CD14-positive monocyte (primary cell): ENCODE data around the gene CAPNS2. TPM values are rescaled to one million over a fixed set of nuclear protein-coding genes. Genes with fewer than 3 reads are reported as not detected.

Source experiments
- DNase-seq, 3 donors: peaks; one replicate each; pipeline ENCODE4 v3.0.0-alpha.2; 2011 to 2022
- H2AFZ ChIP-seq: 2 replicates; pipeline ENCODE4 v1.6.0; 2012; ENCODE audit warnings: mild to moderate bottlenecking, low read depth, low read length, inconsistent platforms; ENCODE audit not compliant: insufficient read depth, poor library complexity, severe bottlenecking
- H3K27ac ChIP-seq, 2 donors: 1 replicate in 1 of 2; 2 replicates in 1 of 2; pipeline ENCODE4 v1.5.1; 2012 to 2013; ENCODE audit warnings: low read length in 2 of 2, control low read depth in 1 of 2, inconsistent platforms in 1 of 2, low read depth in 1 of 2, mild to moderate bottlenecking in 1 of 2
- H3K27me3 ChIP-seq, 2 donors: one replicate each; pipeline versions ENCODE4 v1.6.0 to v1.6.1; 2011 to 2013; ENCODE audit warnings: low read length in 2 of 2; ENCODE audit not compliant: control insufficient read depth in 2 of 2, insufficient read depth in 2 of 2
- H3K36me3 ChIP-seq, 2 donors: replicated peaks in 1 of 2; 1 replicate in 1 of 2; 2 replicates in 1 of 2; pipeline versions ENCODE4 v1.5.1 to v1.6.1; 2012 to 2013; ENCODE audit warnings: low read length in 2 of 2, control low read depth in 1 of 2, inconsistent platforms in 1 of 2, mild to moderate bottlenecking in 1 of 2; ENCODE audit not compliant: insufficient read depth in 2 of 2, control insufficient read depth in 1 of 2
- H3K4me1 ChIP-seq, 2 donors: 1 replicate in 1 of 2; 2 replicates in 1 of 2; pipeline versions ENCODE4 v1.5.1 to v1.6.1; 2012 to 2013; ENCODE audit warnings: low read length in 2 of 2, control low read depth in 1 of 2, inconsistent platforms in 1 of 2, mild to moderate bottlenecking in 1 of 2, moderate library complexity in 1 of 2; ENCODE audit not compliant: insufficient read depth in 2 of 2, control insufficient read depth in 1 of 2
- H3K4me2 ChIP-seq: replicated peaks from 2 replicates; pipeline ENCODE3; 2012; ENCODE audit warnings: low read length, moderate library complexity, mild to moderate bottlenecking; ENCODE audit not compliant: poor library complexity, severe bottlenecking; ENCODE audit errors: extremely low read depth
- H3K4me3 ChIP-seq, 3 experiments: fragments of 200-600 bp in 1 of 3; sonication (generic) in 1 of 3; replicated peaks in 1 of 3; 1 replicate in 2 of 3; 2 replicates in 1 of 3; pipeline ENCODE4 v1.5.1; 2011 to 2013; ENCODE audit warnings: low read length in 3 of 3, mild to moderate bottlenecking in 3 of 3, control low read depth in 2 of 3, low read depth in 2 of 3, inconsistent platforms in 1 of 3, moderate library complexity in 1 of 3
- H3K79me2 ChIP-seq: 2 replicates; pipeline ENCODE4 v1.6.0; 2012; ENCODE audit warnings: mild to moderate bottlenecking, control low read depth, inconsistent platforms, low read length, moderate library complexity; ENCODE audit not compliant: insufficient read depth
- H3K9ac ChIP-seq: 2 replicates; pipeline ENCODE4 v1.6.0; 2017; ENCODE audit warnings: low read length, mild to moderate bottlenecking; ENCODE audit not compliant: insufficient read depth, poor library complexity, severe bottlenecking
- H3K9me3 ChIP-seq, 2 donors: replicated peaks in 1 of 2; 1 replicate in 1 of 2; 2 replicates in 1 of 2; pipeline versions ENCODE4 v1.5.1 to v1.6.1; 2012 to 2013; ENCODE audit warnings: low read length in 2 of 2, control low read depth in 1 of 2; ENCODE audit not compliant: control insufficient read depth in 1 of 2, insufficient read depth in 1 of 2
- H4K20me1 ChIP-seq: 2 replicates; pipeline ENCODE4 v1.6.0; 2012; ENCODE audit warnings: mild to moderate bottlenecking, low read length, control low read depth, moderate library complexity; ENCODE audit not compliant: insufficient read depth
- H3K27ac Mint-ChIP-seq, 7 donors: one replicate each; pipeline ENCODE4 v1.8.0; 2020; ENCODE audit warnings: mild to moderate bottlenecking in 7 of 7, mixed read lengths in 7 of 7, moderate library complexity in 6 of 7, inconsistent platforms in 2 of 7
- H3K27me3 Mint-ChIP-seq, 3 donors: one replicate each; pipeline ENCODE4 v1.8.0; 2021 to 2022; ENCODE audit warnings: low read depth in 3 of 3, mild to moderate bottlenecking in 3 of 3, mixed read lengths in 3 of 3, moderate library complexity in 3 of 3, inconsistent platforms in 1 of 3
- H3K36me3 Mint-ChIP-seq, 2 donors: one replicate each; pipeline ENCODE4 v1.8.0; 2020; ENCODE audit warnings: mixed read lengths in 2 of 2, inconsistent platforms in 1 of 2, mild to moderate bottlenecking in 1 of 2
- H3K4me1 Mint-ChIP-seq: one replicate; pipeline ENCODE4 v1.8.0; 2020; ENCODE audit warnings: mild to moderate bottlenecking, mixed read lengths
- H3K4me3 Mint-ChIP-seq, 2 donors: one replicate each; pipeline ENCODE4 v1.8.0; 2020; ENCODE audit warnings: mild to moderate bottlenecking in 2 of 2, mixed read lengths in 2 of 2, moderate library complexity in 1 of 2
- H3K9me3 Mint-ChIP-seq, 7 donors: one replicate each; pipeline ENCODE4 v1.8.0; 2020 to 2022; ENCODE audit warnings: mixed read lengths in 7 of 7, mild to moderate bottlenecking in 6 of 7, moderate library complexity in 6 of 7, inconsistent platforms in 2 of 7
- CTCF ChIP-seq: fragments of 200-600 bp; IDR thresholded peaks from one replicate; pipeline ENCODE4 v1.8.0; 2022; ENCODE audit warnings: antibody characterized with exemption, mild to moderate bottlenecking
- WGBS: methylation state at CpG from one replicate; pipeline ENCODE4 v1.1.5; 2013; ENCODE audit warnings: missing lambda C conversion rate; ENCODE audit not compliant: insufficient coverage; 5-methylcytosine and 5-hydroxymethylcytosine counted together
- intact Hi-C, 2 donors: fragments of 100-400 bp; cut with micrococcal nuclease; formaldehyde crosslinking; loops; one replicate each; pipeline versions ENCODE4 v1.15.0 to v1.15.1; 2023
- polyA plus RNA-seq, 3 donors: library from polyadenylated mRNA; depleted of rRNA in 1 of 3; unstranded in 2 of 3; stranded (reverse) in 1 of 3; fragments of 300-500 nt in 2 of 3; fragments of >200 nt in 1 of 3; fragmentation: Illumina TruSeq in 2 of 3; gene quantifications; 1 replicate in 2 of 3; 2 replicates in 1 of 3; pipeline ENCODE4 v1.2.3, GENCODE V29; 2012 to 2021

The CAPNS2 gene
- polyA plus RNA-seq, 3 donors: 0.17 to 0.35 TPM; not detected in 1

- 100% methylated on average over 1 of the region's 2 CpGs for WGBS
- peaks cover 29% of the 10 kb centered on the region for H3K4me1 Mint-ChIP-seq
- intact Hi-C loops: no loop called here
- peaks cover 29 to 35% of the 10 kb centered on the region in 2 donors for H3K36me3 Mint-ChIP-seq
- Histone ChIP-seq H3K4me2 (no peak overlapping the region), H4K20me1 (peaks cover 7% of the 10 kb centered on the region), H3K79me2 (no peaks in the 10 kb centered on the region), H3K4me3 (no peak overlapping the region), H3K9ac (no peak overlapping the region), H2AFZ (no peak overlapping the region), H3K27me3 (no peaks in the 10 kb centered on the region), H3K27ac (peak overlapping the region in 1 of 2 donors; percentile 64), H3K36me3 (peaks cover 32 to 67% of the 10 kb centered on the region in 2 donors), H3K4me1 (peaks cover 36 to 46% of the 10 kb centered on the region in 2 donors), H3K9me3 (no peaks in the 10 kb centered on the region)
- H3K9me3 Mint-ChIP-seq: no peaks in the 10 kb centered on the region
- H3K27ac Mint-ChIP-seq: no peak overlapping the region
- H3K27me3 Mint-ChIP-seq: no peaks in the 10 kb centered on the region
- no peak for DNase-seq
- no peak for TF ChIP-seq CTCF
- H3K4me3 Mint-ChIP-seq: no peak overlapping the region
Measured at GRCh38 chr16:55576384-55576783, 9.9 kb downstream of the CAPNS2 start.

GRCh38 chr16:55577887-55578286 is 11.4 kb downstream of the CAPNS2 start:
- H3K9me3 Mint-ChIP-seq: no peaks in the 10 kb centered on the region
- Histone ChIP-seq H2AFZ (no peak overlapping the region), H3K9me3 (no peaks in the 10 kb centered on the region), H3K79me2 (no peaks in the 10 kb centered on the region), H3K4me1 (peaks cover 36 to 46% of the 10 kb centered on the region in 2 donors), H3K27me3 (no peaks in the 10 kb centered on the region), H3K4me2 (no peak overlapping the region), H3K9ac (no peak overlapping the region), H3K4me3 (no peak overlapping the region), H3K36me3 (peaks cover 44 to 73% of the 10 kb centered on the region in 2 donors), H4K20me1 (peaks cover 7% of the 10 kb centered on the region), H3K27ac (peak overlapping the region in 1 of 2 donors; percentile 64)
- H3K27ac Mint-ChIP-seq: no peak overlapping the region
- TF ChIP-seq CTCF: no peak
- no peak overlapping the region for H3K4me3 Mint-ChIP-seq
- no peaks in the 10 kb centered on the region for H3K27me3 Mint-ChIP-seq
- WGBS: 62% methylated on average over 3 of the region's 3 CpGs
- peaks cover 26% of the 10 kb centered on the region for H3K4me1 Mint-ChIP-seq
- H3K36me3 Mint-ChIP-seq: peaks cover 30 to 40% of the 10 kb centered on the region in 2 donors
- intact Hi-C loops: no loop called here
- DNase-seq: peak; percentile 52 to 56 (median 56)
